Left cardiac atrium (tissue), 4 donors: ENCODE results near the gene ZNF679. TPM values are rescaled to one million over a fixed set of nuclear protein-coding genes. Genes with fewer than 3 reads are reported as not detected.
"Not testable (repeated sequence)": the region's sequence is repeated elsewhere in the genome, so short reads cannot be mapped to it uniquely, and the experiment has no call there.

Experiments
- ATAC-seq, 2 donors: fragments of 200-7000 bp; cut with Tn5 transposase; one replicate each; pipeline ENCODE4 v1.9.1; 2020; ENCODE audit warnings: mild to moderate bottlenecking in 2 of 2, moderate library complexity in 2 of 2
- DNase-seq: peaks from one replicate; pipeline ENCODE4 v3.0.0-alpha.2; 2020
- intact Hi-C, 2 donors: fragments of 100-400 bp; cut with DNase I; formaldehyde crosslinking; loops; one replicate each; pipeline versions ENCODE4 v1.14.1 to v1.15.1; 2022 to 2023
- total RNA-seq, 2 donors: library from RNA; stranded (reverse); fragmentation: NEBNext Ultra II Directional; extraction: Animal tissue kit (Norgen Biotek cat#: 25700); gene quantifications; one replicate each; pipeline ENCODE4 v1.2.1, GENCODE V29; 2021
- donor health status: DM: no; HTN: yes; CAD: no.
- donor health status: DM: no; HTN: yes; CAD: no; lungs with severe emphysema.
- donor health status: DM: yes; HTN: yes; CAD: no.
- donor health status: Dilated cardiomyopathy.

Gene ZNF679
- total RNA-seq, 2 donors from 2014 or later = not detected

- intact Hi-C loops = no loop called here
- DNase-seq (no peak), ATAC-seq (no peak)
Measured at GRCh38 chr7:64300641-64301405, 72.5 kb downstream of the ZNF679 start.

GRCh38 chr7:64307254-64308015 is 79.2 kb downstream of the ZNF679 start:
- DNase-seq = peak; percentile 94
- peak; percentile 97 to 98 for ATAC-seq
- intact Hi-C loops = no loop called here

GRCh38 chr7:64308016-64308270 is 79.7 kb downstream of the ZNF679 start:
- intact Hi-C loops = no loop called here
- no peak for ATAC-seq

GRCh38 chr7:64310426-64310825 is 82.2 kb downstream of the ZNF679 start:
- DNase-seq (no peak), ATAC-seq (no peak)
- intact Hi-C loops = no loop called here

More at GRCh38 chr7:64308016-64308270, 79.7 kb downstream of the ZNF679 start:
- no peak for DNase-seq

GRCh38 chr7:64312826-64313225 is 84.6 kb downstream of the ZNF679 start:
- no peak for DNase-seq
- intact Hi-C loops = no loop called here
- no peak for ATAC-seq

GRCh38 chr7:64313740-64314491 is 85.6 kb downstream of the ZNF679 start, which contains the start of gene ZNF736:
TSS of gene ZNF736 (plus strand) at chr7:64313961. CDS start at chr7:64314151, 190 bp downstream.
- DNase-seq (peak; percentile 91), ATAC-seq (peak; percentile 100)
- intact Hi-C loops = no loop called here

GRCh38 chr7:64314566-64314965 is 86.3 kb downstream of the ZNF679 start:
- ATAC-seq = no peak
- intact Hi-C loops = no loop called here
- no peak for DNase-seq

- intact Hi-C loops, DNase-seq, ATAC-seq: not testable (repeated sequence)
Measured at GRCh38 chr7:64316031-64316742, 87.9 kb downstream of the ZNF679 start.

Other genes starting within 250 kb of the ZNF679 start
- not detected for gene ZNF722, start 229.6 kb upstream of the ZNF679 start, total RNA-seq
- 1 to 10 TPM; 2.5 to 3.2 TPM for gene ZNF727, start 183.0 kb upstream of the ZNF679 start, total RNA-seq
- gene ZNF735, start 21.3 kb upstream of the ZNF679 start, total RNA-seq = not detected
- 1 to 10 TPM; 5.5 to 7.3 TPM for gene ZNF736, start 85.5 kb downstream of the ZNF679 start, total RNA-seq